ENCODE data around the gene BTRC.
"Not testable (repeated sequence)": the region's sequence is repeated elsewhere in the genome, so short reads cannot be mapped to it uniquely, and the experiment has no call there.

BTRC gene

DNA sequence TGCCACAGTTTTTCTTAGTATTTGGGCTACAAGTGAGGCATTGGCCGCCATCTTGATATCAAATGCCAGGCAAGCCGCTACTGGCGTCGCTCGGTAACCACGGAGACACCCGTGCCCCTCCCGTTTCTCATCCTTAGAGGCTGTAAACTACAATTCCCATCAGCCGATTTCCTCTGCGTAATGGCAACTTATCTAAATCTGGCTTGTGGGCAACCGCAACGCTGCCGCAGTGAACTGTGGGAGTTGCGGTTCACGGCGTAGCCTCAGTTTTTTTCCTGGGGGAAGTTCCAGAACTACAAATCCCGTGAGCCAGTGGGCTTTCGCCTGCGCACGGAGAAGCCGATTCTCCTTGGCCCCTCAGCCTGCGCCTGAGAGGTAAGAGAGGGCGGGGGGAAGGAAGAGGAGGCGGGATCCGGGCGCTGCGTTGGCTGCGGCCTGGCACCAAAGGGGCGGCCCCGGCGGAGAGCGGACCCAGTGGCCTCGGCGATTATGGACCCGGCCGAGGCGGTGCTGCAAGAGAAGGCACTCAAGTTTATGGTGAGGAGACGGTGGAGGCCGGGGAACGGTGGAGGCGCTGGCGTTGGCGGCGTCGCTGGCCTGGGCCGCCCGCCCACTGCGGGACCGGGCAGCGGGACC, at the start of gene BTRC:
Gene BTRC (plus strand): TSS at position 474 of the 636 bp plus-strand sequence. CDS start 16 bp downstream, at position 490.
- DNase-seq = peak; percentile 65

DNA sequence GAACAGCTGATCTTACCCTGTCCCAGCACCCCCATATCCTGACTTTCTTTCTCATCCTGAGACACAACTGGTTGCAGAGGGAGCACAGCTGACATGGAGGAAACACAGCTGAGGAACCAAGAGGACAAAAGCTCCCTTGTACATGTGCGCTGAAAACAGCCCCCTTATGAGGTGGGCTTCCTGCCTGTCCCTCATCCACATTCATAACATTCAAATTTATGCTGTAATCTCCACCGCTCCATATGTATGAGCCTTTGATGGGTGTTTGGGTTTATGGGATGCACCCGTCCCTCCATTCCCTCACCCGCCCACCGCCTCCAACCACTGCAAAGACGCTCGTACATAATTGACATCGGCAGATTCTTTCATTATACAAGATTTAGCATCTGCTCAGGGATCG, 49.6 kb upstream of the BTRC start:
- DNase-seq = no peak

DNA sequence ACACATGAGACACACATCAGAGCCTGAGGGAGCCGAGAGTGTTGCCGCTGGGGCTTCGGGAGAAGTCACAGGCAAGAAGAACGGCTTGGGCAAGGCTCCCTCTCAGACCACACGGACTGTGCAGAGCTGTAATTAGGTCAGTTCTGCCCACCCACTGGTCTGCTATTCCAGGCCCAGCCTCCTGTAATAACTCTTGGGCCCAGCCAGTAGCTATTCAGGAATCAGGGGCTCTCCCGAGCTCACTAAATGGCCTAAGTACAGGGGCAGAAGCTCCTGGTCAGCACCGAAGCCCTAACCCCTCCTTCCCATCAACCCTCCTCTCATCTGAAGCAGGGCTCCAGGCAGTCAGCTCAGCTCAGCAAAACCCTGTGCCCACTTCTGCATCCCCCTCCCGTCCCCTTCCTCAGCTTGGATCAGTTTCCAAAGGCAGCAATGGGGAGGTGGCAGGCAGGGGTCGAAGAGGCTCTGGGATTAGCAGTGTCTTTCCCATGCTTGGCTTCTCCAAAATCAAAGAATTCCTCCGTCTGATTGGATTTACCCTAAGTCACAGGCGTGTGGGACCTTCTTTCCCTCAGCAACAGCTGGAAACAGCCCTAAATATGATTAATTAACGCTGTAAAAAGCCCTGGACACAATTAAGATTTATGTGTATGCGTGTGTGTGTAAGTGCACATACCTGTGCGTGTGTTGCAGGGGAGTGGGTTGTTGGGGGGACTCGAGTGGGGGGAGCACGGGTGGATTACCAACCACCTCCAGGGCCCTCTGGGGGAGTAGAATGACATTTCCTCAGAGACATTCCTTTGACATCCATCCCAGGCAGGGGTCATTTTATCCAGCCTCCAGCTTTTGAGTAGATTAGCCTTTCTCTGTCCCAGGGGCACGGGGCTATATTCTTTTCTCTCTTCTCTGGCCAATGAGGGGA, 48.4 kb upstream of the BTRC start:
- no peak for DNase-seq

DNA sequence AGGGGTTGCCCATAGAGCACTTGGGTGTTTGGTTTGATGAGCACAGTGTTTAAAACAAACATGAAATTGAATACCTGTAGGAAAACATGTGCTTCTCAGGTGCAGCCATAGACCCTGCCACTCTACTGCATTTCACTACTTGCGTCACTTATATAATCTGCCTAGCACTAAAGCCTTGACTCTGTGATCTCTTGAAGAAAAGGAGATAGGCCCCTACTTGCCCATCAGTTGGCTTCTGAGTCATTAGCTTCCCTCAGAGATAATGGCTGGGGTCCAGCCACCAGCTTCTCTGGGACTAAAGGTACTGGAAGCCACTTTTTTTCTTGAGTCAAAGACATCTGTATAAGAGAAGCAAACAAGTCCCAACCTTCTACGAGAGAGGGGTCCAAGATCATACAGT, 45.9 kb upstream of the BTRC start:
- DNase-seq = no peak

DNA sequence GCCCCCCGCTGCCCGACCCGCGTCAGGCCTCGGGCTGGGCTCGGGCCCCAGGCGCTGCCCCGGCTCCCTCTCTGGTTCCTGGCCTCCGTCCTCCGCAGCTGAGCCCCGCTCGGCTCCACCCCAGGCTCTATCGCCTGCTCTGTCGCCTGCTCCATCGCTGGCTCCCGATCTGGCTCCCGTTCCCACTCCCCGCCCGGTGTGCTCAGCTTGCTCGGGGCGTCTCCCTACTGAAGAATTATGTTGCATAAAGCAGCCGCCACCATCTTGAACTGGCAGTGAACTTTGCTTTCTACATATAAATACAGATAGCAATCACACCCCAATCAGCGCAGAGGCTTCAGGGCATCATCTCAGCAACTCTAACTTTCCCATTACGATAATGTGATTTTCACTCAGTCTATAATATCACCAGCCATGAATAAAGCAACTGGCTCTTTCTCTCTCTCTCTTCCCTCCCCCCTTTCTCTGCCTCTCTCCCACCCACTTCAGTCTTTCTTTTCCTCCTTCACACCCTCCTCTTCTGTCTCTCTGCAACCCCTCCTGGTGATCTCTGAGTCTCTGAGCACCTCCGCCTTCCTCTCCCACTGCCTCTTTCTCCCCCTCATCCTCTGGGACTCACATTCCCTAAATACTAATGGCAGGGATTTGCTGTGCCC, 43.3 kb upstream of the BTRC start:
- no peak for DNase-seq

DNA sequence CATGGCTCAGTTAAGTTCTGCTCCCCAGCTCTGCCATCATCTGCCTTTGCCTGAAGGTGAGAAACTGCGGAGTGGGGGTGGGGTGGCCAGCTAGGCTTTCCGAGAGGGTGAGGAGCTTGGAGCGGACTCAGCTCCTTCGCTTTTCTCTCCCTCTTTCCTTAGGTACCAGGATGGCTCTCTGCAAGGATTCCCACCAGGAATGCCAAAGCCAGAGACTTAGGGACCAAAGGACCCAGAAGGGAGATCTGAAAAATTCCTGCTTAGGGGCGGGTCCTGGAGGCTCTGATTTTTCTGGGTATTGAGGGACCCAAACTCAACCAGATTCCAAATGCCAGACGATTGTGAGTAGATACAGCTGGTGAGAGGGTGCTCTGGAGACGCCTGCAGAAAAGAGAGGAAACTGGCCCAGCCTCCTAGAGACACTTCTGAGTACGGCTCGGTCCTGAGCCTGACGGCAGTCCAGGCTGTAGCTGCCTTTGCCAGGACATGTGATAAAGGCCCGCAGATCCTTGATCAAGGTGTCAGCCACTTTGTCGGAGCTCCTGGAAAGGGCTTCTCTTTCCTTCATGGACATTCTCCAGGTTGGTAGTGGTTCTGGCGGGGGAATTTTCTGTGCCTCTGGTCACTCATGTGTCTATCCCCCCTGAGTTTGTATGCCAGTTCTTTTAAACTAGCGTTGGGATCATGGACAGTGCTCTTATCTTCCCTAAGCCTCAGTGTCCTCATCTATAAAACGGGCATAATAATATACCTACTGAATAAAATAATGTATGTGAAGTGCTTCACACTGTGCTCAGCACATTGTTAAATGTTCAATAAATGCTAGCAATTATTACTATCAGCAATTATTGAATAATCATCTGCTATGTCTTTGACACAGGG, 42.5 kb upstream of the BTRC start:
- no peak for DNase-seq

DNA sequence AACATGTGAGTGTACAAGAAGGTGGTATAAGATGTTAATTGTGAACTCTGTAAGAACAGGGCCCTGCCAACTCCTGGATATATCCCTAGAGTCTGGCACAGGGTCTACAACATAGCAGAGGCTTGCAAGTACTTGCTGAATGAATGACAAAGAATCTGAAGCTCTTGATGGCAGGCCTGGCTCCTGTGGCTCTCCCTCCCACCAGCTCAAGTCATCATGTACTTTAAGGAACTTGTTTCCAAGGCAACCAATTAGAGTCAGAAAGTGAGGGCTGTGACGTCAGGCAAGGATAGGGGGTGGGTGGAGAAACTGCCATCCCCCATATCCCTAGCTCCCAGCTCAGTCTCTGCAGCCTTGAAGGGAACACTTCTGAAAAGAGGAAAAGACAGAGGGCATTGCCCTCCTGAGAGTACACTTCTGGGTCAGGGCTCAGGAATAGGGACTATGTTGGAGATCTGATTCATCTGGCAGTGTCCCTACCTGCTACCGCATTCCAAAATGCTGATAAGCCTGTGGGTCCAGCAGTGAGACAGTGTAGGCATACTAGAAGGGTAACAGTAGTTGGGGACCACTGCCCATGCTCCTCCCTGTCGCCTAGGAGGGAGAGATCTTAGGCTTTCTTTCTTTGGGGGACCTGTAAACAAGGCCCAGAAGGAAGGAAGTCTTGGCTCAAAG, 34.6 kb upstream of the BTRC start:
- DNase-seq = no peak

DNA sequence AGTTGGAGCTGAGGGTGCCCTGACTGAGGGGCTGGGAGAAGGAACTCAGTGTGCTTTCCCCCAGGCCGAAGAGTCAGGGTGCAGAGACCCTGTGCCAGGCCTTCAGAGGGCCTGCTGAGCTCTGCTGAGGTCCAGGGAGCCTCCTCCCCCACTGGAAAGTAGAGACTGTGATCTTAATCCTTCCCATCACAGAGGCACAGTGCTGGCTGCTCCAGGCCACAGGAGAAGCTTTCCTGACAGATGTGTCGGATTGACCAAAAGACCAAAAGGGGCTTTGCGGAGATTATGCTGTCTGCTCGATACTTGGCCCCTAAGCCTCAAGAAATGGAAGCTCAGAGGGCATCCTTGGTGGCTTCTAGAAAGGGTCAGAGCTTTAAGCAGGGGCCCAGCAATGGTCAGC, 32.9 kb upstream of the BTRC start:
- no peak for DNase-seq

DNA sequence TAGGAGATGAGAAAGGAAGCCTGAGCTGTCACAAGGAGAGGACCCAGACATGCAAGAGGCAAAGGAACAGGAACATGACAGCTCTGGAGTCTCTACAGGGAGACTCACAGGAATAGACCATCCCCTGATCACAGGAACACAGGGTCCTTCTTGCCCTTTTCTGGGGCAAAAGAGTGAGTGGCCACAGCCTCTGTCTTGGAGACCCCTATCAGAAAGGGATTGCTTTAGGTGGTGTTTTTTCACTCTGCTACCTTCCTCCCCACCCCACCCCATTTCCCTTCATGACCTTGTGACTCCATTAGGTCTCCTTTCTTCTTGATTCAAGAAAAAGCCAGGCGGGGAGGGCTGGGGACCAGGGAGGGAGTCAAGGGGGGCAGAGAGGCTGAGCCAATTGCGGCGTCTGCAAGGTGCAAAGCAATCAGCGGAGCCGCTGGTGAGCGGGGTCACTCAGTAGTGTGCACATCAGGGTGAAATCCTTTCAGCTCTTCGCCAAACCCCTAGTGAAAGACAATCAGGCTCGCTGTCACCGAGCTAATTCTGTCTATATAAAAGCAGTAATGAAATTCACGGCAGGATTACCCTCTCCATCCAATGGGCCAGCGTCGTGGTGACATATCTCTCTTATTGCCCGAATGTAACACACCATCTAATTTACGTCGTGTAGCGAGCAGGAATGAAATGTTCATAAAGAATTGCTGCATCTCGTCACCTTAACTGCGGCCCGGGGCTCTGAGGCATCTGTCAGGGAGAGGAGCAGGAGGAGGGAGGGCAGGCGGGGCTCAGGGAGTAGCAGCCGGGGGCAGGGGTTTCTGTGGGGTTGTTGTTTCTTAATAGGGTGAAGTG, 31.5 kb upstream of the BTRC start:
- no peak for DNase-seq

DNA sequence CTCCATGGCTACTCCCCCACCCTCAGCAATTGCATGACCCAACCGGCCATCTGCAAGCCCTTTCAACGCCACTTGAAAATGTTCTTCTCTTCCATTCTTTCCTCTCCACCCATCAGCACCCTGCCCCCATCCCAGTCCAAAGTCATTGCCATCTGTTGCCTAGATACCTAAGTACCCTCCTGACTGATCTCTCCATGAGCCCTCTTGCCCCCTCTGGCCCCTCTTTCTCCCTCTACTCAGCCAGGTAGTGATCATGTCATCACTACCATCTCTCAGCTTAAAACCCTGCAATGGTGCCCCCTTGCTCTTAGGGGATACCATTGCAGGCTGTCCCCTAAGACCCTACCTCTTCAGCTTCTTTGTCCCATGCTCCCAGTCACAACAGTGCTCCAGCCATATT, 30.5 kb upstream of the BTRC start:
- DNase-seq = no peak

DNA sequence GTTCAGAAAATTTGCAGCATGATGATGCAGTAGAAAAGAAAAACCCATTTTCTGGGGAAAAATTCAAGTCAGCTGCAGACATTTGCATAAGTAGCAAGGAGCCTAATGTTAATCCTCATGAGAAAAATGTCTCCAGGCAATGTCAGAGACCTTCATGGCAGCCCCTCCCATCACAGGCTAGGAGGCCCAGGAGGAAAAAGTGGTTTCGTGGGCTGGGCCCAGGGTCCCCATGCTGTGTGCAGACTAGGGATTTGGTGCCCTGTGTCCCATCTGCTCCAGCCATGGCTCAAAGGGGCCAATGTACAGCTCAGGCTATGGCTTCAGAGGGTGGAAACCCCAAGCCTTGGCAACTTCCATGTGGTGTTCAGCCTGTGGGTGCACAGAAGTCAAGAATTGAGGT, 26.5 kb upstream of the BTRC start:
- DNase-seq = not testable (repeated sequence)

DNA sequence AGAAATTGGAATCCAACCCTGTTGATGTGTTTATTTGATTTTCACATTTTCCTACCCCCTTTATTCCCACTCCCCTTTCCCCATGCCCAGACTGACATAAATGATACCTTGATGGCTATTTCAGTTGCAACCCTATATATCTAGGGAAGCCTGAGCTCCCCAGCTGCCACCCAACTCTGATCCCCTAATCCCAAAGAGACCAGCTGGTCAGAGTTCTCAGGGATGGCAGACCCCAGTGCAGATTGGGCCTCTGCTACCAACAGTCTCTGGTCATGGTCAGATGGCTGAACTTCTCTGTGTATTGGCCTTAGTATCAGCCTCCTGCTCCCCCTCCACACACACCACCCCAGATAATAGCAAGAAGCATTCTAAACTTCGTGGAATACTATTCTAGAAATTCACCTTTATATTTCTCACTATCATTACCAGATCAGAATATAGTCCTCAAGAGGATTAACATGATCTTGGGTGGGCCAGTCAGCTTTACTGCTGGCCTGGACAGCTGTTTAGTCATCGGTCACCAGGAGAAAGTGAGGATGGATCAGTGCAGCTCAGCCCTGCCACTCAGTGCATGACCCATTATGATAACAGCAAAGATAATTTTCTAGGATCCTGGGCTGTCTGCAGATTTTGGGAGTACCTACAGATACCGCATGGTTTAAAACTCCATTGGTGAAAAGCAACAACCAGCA, 24.5 kb upstream of the BTRC start:
- DNase-seq = no peak

DNA sequence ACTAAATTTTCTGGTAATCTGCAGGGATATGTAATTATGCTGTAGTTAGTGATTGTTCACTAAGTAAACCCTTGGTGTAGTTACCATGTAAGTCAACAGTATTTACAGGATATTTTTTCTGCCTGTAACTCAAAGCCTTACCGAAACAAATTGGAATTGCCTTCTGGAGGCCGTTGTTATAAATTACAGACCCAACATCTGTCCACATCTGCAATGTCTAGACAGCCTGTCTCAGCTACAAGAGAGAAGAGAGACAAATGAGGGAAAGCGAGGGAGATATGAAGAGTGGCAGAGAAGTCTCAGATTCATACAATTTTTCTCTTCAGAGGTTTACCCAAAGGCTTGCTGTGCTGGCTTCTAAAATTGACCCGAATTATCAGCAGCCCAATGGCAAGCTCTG, 23.7 kb upstream of the BTRC start:
- DNase-seq = no peak

DNA sequence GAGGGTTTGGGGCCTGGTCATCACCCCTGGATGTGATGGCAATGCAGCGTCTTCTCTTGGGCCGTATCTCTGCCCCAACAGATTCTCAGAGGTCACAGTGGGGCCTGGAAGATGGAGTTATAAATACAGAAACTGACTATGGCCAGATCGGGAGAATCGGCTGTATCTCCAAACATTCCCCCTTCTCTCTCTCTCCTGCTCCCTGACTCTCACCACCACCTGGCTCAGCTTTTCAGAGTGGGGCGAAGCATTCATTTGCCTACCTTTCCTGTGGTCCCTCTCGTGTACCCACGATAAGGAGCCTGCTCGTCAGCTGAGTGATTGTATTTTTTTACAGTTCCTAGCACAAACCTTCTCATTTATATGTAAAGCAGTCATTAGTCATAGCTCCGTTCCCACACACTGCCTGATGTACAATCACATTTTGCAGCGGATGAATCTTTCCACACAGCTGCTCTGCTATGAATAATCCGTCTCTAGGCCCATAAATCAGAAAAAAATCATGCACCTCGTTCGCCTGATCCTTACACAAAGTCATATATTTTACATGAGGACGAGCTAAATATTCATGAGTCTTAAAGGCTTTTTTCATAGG, 23.2 kb upstream of the BTRC start:
- DNase-seq = no peak

DNA sequence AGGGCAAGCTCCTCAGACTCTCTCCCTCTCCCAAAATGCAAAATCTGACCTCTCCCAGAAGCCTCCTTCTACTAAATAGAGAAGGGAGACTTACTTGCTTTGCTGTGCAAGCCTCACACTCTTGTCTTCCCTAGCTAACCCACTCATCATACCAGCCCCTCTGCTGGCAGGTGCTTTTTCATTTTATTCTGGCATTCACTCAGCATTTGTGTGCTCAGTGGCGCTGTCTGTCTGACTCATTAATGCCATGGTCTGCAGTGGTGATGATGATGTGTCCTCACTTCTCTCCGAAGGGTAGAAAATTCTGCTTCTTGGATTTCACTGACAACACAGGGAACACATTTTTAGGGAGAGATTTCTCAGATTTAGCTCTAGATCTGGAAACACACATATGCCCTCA, 22.0 kb upstream of the BTRC start:
- DNase-seq = no peak

DNA sequence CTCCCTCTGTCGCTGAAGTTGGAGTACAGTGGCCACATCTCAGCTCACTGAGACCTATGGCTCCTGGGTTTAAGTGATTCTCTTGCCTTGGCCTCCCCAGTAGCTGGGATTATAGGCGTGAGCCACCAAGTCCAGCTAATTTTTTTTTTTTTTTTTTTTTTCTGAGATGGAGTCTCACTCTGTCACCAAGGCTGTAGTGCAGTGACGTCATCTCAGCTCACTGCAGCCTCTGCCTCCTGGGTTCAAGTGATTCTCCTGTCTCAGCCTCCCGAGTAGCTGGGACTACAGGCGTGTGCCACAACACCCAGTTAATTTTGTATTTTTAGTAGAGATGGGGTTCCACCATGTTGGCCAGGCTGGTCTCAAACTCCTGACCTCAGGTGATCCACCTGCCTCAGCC, 19.7 kb upstream of the BTRC start:
- DNase-seq = not testable (repeated sequence)

DNA sequence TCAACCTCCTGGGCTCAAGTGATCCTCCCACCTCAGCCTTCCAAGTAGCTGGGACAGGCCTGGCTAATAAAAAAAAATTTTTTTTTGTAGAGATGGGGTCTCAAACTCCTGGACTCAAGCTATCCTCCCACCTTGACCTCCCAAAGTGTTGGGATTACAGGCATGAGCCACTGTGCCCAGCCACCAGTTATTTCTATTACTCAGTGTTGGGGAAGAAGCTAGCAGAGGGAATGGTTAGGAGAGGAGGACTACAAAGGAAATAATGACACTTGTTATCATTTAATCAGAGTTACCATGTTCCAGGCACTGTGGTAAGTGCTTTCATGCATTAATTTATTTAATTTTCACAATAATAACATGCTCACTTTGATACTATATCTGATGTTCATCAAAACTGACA, 17.6 kb upstream of the BTRC start:
- no peak for DNase-seq

DNA sequence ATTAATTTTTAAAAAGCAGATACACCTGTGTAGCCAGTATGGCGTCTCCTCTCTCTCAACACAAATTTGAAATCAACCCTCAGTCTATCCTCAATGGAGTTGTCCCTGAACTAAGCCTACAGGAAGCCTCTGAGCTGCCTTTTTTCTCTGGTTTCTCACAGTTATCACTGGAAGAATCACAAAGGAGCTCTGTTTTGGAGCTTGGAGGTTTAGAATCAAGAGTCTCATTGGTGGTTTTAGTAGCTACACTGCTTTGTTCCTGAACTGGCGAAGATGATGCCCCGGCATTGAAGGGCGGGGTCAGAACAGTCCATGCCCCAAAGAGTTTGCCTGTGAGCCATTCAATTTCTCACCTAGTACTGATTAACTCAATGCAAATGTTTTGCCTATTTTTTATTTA, 16.1 kb upstream of the BTRC start:
- no peak for DNase-seq

DNA sequence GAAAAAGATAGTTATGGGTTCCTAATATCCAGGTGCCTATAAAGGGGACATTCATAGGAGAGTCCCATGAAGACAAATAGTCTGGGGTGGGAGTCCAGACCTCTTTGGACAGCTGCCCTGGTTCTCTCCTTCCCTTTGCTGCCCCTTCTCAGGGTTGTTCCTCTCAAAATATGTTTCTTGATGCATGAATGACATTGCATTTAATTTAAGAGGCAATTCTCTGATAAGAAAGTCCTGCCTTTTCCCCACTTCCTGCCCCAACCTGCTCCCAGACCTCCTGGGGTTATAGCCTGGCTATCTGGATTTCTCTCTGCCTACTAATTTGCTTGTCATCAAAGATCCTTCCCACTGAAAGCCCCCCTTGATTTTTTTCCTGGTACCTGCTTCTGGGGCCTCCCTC, 12.5 kb upstream of the BTRC start:
- no peak for DNase-seq

DNA sequence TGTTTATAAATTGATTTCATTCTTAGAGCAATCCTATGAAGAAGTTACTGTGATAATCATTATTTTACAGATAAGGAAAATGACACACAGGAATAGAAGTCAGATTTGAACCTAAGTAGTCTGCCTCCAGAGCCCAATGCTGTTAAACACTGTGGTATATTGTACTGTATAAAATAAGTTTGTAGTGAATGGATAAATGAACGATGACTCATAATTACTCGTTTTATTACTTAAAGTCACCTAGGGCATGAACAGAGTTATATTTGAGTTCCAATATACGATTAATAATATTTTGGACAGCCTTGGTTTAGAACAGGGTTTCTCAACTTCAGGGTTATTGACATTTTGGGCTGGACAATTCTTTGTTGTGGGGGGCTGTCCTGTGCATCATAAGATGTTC, 7.8 kb upstream of the BTRC start:
- no peak for DNase-seq
